Keratinocyte (primary cell): ENCODE measurements around the gene TRAPPC2L. TPM values are rescaled to one million over a fixed set of nuclear protein-coding genes. Genes with fewer than 3 reads are reported as not detected.

ENCODE experiments used
- DNase-seq: peaks from one replicate; pipeline ENCODE4 v3.0.0-alpha.2; 2011; ENCODE audit warnings: low read depth, missing footprints, low spot score
- FAIRE-seq: peaks from 2 replicates; lab custom pipeline; 2011; peaks lifted over from hg19 to GRCh38; lab: Jason Lieb, UNC
- H2AFZ ChIP-seq: 2 replicates; pipeline ENCODE4 v1.6.0; 2012; ENCODE audit warnings: low read length, control low read depth, inconsistent platforms; ENCODE audit not compliant: control insufficient read depth
- H3K27ac ChIP-seq: 2 replicates; pipeline ENCODE4 v1.5.1; 2011; ENCODE audit warnings: low read length; ENCODE audit not compliant: control insufficient read depth, insufficient read depth
- H3K27me3 ChIP-seq: 3 replicates; pipeline ENCODE4 v1.6.0; 2011; ENCODE audit warnings: low read length; ENCODE audit not compliant: control insufficient read depth, insufficient read depth; ENCODE audit errors: extremely low read depth
- H3K36me3 ChIP-seq, 2 experiments: 2 replicates in 1 of 2; 3 replicates in 1 of 2; pipeline ENCODE4 v1.5.1; 2011; ENCODE audit warnings: low read length in 2 of 2, mild to moderate bottlenecking in 1 of 2; ENCODE audit not compliant: control insufficient read depth in 2 of 2, insufficient read depth in 2 of 2; ENCODE audit errors: extremely low read depth in 1 of 2
- H3K4me1 ChIP-seq: 3 replicates; pipeline ENCODE4 v1.5.1; 2011; ENCODE audit warnings: low read length; ENCODE audit not compliant: control insufficient read depth, insufficient read depth; ENCODE audit errors: extremely low read depth
- H3K4me2 ChIP-seq: 3 replicates; pipeline ENCODE4 v1.6.0; 2011; ENCODE audit warnings: low read depth, low read length; ENCODE audit not compliant: control insufficient read depth, insufficient read depth; ENCODE audit errors: extremely low read depth
- H3K4me3 ChIP-seq, 3 experiments: fragments of 200-600 bp in 1 of 3; sonication (generic) in 1 of 3; 2 replicates in 2 of 3; 3 replicates in 1 of 3; pipeline ENCODE4 v1.5.1; 2011 to 2016; ENCODE audit warnings: low read length in 3 of 3, mild to moderate bottlenecking in 3 of 3, control low read depth in 2 of 3, inconsistent platforms in 1 of 3, low read depth in 1 of 3, mixed read lengths in 1 of 3, mixed run types in 1 of 3, moderate library complexity in 1 of 3; ENCODE audit not compliant: control insufficient read depth in 2 of 3, insufficient read depth in 2 of 3; ENCODE audit errors: extremely low read depth in 1 of 3
- H3K79me2 ChIP-seq: 2 replicates; pipeline ENCODE4 v1.6.0; 2012; ENCODE audit warnings: low read length; ENCODE audit not compliant: control insufficient read depth, insufficient read depth
- H3K9ac ChIP-seq: 3 replicates; pipeline ENCODE4 v1.6.0; 2011; ENCODE audit warnings: low read length; ENCODE audit not compliant: control insufficient read depth, insufficient read depth; ENCODE audit errors: extremely low read depth
- H3K9me1 ChIP-seq: 3 replicates; pipeline ENCODE4 v1.6.0; 2011; ENCODE audit warnings: low read length; ENCODE audit not compliant: control insufficient read depth, insufficient read depth; ENCODE audit errors: extremely low read depth
- H3K9me3 ChIP-seq: 2 replicates; pipeline ENCODE4 v1.5.1; 2012; ENCODE audit warnings: low read depth, low read length; ENCODE audit not compliant: control insufficient read depth
- H4K20me1 ChIP-seq: 3 replicates; pipeline ENCODE4 v1.6.0; 2011; ENCODE audit warnings: low read length; ENCODE audit not compliant: control insufficient read depth, insufficient read depth; ENCODE audit errors: extremely low read depth
- CTCF ChIP-seq, 3 experiments: IDR thresholded peaks in 1 of 3; conservative IDR thresholded peaks in 1 of 3; optimal IDR thresholded peaks in 1 of 3; 2 replicates in 2 of 3; 3 replicates in 1 of 3; pipeline versions ENCODE3 to v1.5.1; 2011; ENCODE audit warnings: low read length in 3 of 3, mild to moderate bottlenecking in 3 of 3, moderate library complexity in 2 of 3, control low read depth in 1 of 3, inconsistent platforms in 1 of 3; ENCODE audit not compliant: insufficient read depth in 2 of 3; ENCODE audit errors: extremely low read depth in 1 of 3
- EZH2 ChIP-seq: IDR thresholded peaks from one replicate; pipeline ENCODE4 v1.6.1; 2012; ENCODE audit warnings: inconsistent platforms, mild to moderate bottlenecking, low read length, moderate library complexity
- dilution Hi-C: fragments of 300-500 bp; cut with MboI; formaldehyde crosslinking; loops from one replicate; pipeline ENCODE4 v1.7.0; 2020; ENCODE audit warnings: low sequenced_read_pairs; ENCODE audit not compliant: extremely low pct_ligation_motif_present
- polyA plus RNA-seq, 5 experiments: library from polyadenylated mRNA; depleted of rRNA in 3 of 5; stranded (reverse) in 3 of 5; stranded (forward) in 1 of 5; unstranded in 1 of 5; fragments of >200 nt; gene quantifications; 1 replicate in 1 of 5; 2 replicates in 3 of 5; 3 replicates in 1 of 5; pipeline versions ENCODE4 v1.2.1 to v1.2.3, GENCODE V29; 2011 to 2012; ENCODE audit warnings: missing spikeins in 2 of 5, low read depth in 1 of 5, low replicate concordance in 1 of 5

TRAPPC2L gene
- polyA plus RNA-seq, 1 donor (not counting 4 experiments of a cell fraction or from before 2014, with no cell fraction given) = 139 TPM

DNA sequence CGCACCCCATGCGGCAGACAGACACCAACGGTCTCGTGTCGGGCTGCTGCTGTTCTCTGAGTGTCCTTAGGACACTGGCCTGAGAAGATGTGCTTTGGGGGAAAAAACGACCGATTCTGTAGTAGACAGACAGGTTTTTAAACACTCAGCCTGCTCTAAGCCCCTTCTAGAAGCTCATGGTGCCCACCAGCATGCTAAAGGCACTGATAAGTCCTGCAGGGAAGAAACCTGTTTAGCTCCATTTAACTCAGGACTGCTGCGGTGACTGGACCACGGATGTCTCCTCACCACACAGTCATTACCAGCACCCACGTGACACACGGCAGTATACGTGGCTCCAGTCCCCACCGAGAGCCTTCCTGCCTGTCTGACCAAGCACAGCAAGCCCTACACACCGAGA is 26.1 kb upstream of the TRAPPC2L start:
- no peaks in the 10 kb centered on the region for H3K9me1 ChIP-seq
- H3K27me3 ChIP-seq = no peaks in the 10 kb centered on the region
- H3K27ac ChIP-seq = no peak overlapping the region
- FAIRE-seq (no peak), DNase-seq (no peak)
- H4K20me1 ChIP-seq = no peaks in the 10 kb centered on the region
- H2AFZ ChIP-seq = no peak overlapping the region
- peaks cover 0 to 8% of the 10 kb centered on the region in 2 experiments for H3K36me3 ChIP-seq
- H3K9ac ChIP-seq = no peak overlapping the region
- no peak overlapping the region for H3K4me2 ChIP-seq
- TF ChIP-seq EZH2 (no peak), CTCF (optimal IDR thresholded peaks at IDR 0.05 in 1 of 3, IDR thresholded peaks at IDR 0.05 in 1 of 3, conservative IDR thresholded peaks at IDR 0.05 in 1 of 3; ENCODE audit: extremely low read depth in 1 of 3, insufficient read depth in 2 of 3, low read length in 3 of 3) (no peak)
- peaks cover 1% of the 10 kb centered on the region for H3K4me1 ChIP-seq
- dilution Hi-C loops = no loop called here
- H3K79me2 ChIP-seq = no peaks in the 10 kb centered on the region
- H3K4me3 ChIP-seq = no peak overlapping the region
- no peaks in the 10 kb centered on the region for H3K9me3 ChIP-seq

DNA sequence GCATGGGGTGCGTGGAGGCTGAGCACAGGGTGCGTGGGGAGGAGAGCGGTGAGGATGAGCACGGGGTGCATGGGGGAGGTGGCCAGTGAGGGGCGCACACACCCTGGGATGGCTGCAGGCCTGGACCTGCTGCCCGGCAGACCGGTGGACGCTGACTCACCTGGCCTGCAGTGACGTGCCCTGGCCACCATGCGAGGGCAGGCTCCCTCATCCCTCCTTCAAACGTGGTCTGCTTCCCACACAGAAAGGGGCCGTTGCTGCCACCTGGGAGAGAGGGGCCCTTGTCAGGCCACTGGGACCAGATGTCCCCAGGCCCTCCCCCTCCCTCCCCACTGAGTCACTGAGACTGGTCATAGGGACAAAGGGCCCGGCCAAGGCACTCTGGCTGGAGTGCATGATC is 25.1 kb upstream of the TRAPPC2L start:
- Histone ChIP-seq H3K9me1 (no peaks in the 10 kb centered on the region), H3K36me3 (peaks cover 0 to 8% of the 10 kb centered on the region in 2 experiments), H3K27ac (no peak overlapping the region), H3K27me3 (no peaks in the 10 kb centered on the region), H3K4me1 (no peaks in the 10 kb centered on the region), H3K4me3 (no peak overlapping the region), H2AFZ (no peak overlapping the region), H3K9me3 (no peaks in the 10 kb centered on the region), H3K79me2 (no peaks in the 10 kb centered on the region), H3K9ac (no peak overlapping the region), H3K4me2 (no peak overlapping the region), H4K20me1 (no peaks in the 10 kb centered on the region)
- peak in 2 of 3 experiments; percentile 43 to 46 for TF ChIP-seq CTCF (optimal IDR thresholded peaks at IDR 0.05 in 1 of 3, IDR thresholded peaks at IDR 0.05 in 1 of 3, conservative IDR thresholded peaks at IDR 0.05 in 1 of 3; ENCODE audit: extremely low read depth in 1 of 3, insufficient read depth in 2 of 3, low read length in 3 of 3)
- TF ChIP-seq EZH2 = no peak
- FAIRE-seq = no peak
- no peak for DNase-seq
- dilution Hi-C loops = no loop called here
